GM21390 (cell line): ENCODE results near the gene LTBP2.

Experiments
- ATAC-seq: cut with Tn5 transposase; IDR thresholded peaks from one replicate; pipeline ENCODE4 v1.9.1; 2021; ENCODE audit not compliant: unreplicated experiment

The LTBP2 gene

DNA sequence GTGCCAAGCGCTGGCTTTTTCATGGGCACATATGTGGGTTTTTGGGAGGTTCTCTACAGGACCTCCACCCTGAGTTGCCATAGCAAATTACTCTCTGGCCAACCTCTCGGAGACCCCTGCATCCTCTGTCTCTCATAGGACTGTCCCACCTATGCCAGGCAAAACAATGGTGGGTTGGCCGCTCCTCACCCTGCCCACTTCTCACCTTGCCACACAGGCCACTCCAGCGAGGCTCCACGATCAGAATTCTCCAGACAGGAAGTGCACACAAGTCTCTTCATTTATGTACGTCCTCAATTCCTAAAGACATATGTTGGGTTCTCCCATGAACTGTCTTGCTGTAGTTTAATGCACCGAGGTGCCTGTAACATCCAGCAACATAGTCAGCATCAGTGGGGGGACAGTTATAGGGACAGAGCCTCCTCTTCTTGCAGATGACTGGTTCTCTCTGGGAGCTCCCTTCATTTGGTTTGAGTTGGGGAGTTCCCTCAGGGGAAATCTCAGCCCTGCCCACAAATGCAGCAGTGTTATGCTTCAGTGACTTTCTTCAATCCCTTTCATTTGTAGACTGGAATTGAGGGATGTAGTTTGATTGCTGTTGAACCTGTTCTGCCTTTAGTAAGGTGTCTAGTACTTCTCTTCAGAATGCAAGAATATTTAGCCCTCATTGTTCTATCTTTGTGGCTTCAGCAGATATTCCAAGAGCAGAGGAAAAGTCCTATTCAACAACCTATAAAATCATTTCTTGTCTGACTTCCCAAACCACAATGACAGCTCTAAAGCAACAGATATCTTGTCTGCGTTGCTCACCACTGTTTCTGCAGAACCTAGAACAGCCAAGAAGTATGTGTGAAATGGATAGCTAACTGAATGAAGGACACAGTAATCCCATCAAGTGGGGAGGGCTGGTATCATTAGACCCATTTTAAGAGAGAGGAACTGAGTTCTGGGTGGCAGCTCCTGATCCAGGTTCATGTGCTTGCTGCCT lies 2.8 kb upstream of the LTBP2 start:
- ATAC-seq, result no peak

DNA sequence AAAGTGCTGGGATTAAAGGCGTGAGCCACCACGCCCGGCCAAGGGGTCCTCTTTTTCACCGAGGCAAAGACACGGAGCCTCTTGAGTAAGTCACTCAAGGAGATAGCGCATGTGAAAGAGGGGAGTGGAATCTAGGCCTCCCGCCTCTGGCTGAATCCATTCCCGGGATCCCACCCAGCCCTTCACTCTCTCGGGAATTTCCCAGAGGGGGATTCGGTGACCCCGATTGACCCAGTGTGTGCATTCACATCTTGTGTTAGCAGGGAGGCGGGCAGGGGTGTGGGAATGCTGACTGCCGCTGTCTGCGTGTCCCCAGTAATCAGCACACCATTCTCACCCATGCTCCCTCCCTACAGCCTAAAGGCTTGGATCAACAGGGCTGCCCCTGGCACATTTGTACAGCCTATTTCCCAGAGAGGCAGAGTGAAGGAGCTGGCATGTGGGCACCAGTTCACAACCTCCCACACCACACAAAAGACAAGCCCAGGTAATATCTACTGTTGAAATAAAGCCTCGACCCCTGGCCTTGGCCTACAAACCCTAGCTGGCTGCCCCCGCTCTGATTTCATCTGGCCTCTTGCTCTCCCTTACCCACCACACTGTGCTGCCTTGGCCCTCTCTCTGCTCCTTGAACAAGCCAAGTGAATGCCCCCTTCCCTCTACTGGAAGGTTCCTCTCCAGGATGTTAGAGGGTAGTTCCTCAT lies 1.3 kb upstream of the LTBP2 start:
- no peak for ATAC-seq

DNA sequence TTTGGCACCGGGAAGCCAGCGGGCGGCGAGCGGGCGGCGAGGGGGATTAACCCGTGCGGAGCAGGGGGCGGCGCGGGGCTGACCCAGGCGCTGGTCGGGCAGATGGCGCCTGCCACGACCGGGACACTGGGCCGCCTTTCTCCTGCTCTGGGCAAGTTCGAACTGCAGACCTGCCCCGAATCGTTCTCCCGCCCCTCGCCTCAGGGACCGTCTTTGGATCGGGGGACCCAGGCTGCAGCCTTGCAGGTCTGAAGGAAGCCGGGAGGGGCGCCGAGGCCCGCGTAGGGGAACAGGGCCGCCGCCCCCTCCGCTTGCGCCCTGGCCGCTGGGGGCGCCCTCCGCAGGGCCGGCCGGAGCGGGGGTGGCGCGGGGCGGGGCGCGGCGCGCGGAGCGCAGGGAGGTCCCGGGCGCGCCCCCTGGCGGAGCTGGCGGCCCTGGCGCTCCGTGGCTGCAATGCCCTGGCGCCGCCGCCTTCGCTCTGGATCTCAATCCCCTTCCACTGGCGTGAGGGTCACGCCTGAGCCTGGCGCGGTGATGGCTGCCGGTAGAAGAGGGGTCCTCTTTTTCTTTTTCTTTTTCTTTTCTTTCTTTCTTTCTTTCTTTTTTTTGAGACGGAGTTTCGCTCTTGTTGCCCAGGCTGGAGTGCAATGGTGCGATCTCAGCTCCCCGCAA lies 449 bp upstream of the LTBP2 start:
- ATAC-seq, result no peak

DNA sequence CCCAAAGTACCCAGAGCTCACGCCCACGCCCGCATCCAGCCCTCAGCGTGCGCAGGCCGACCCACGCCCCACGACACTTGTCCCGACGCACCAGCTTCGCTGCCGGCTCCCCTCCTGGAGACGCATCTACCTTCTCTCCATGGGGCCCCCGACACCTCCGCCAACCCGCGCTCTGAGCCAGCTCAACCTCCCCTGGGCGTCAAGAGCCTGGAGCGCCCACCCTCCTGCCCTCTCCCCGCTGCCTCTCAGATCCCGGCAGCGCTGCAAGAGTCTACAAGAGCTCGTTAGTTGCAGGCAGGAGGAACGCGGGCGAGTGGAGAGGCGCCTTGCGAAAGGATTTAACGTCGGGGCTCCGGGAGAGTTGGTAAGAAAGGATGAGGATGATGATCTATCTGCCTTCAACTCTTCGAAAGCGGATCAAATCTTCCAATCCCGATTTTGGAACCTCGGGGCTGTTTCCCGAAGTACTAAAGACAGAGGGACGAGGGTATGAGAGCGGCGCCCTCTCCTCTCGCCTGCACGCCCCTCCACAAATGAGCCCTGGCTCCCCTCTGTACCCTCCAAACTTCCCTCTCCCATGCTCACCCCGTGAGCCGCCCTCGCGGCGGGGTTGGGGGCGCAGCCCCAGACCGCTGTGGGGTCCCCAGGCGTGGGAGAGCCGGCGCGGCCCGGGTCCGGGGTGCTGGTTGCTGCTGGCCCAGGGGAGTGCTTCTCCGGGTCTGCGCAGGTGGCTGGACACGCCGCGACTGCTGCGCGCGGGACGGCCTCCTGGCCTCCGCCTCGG lies 979 bp downstream of the LTBP2 start:
- ATAC-seq, result no peak

DNA sequence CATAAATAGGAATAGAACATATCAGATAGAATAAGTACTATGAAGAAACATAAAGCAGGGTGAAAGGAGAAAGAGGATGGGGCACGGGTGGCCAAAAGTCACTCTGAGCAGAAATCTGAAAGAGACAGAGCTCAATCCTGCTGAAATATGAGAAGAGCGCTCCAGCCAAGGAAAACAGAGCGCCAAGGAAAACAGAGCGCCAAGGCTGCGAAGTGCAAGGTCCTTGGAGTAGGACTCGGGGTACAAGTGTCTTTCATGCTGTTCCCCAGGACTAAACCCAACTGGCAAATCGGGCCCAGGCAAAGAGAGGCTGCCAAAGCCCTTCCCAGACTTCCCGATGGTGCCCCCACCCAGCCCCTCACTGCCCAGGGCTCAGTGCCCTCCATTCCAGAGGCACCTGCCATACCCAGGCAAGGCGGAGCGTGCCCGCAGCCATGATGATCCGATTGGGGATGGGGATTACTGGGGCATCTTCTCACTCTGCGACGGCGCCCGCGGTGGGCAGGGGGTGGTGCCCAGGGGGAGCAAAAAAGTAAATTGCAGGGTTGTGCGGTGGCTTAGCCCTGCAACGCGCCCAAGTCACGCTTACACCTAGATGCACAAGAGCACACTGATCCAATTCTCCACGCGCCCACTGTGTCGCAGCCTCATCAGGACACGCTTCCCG lies 1.7 kb downstream of the LTBP2 start:
- no peak for ATAC-seq

DNA sequence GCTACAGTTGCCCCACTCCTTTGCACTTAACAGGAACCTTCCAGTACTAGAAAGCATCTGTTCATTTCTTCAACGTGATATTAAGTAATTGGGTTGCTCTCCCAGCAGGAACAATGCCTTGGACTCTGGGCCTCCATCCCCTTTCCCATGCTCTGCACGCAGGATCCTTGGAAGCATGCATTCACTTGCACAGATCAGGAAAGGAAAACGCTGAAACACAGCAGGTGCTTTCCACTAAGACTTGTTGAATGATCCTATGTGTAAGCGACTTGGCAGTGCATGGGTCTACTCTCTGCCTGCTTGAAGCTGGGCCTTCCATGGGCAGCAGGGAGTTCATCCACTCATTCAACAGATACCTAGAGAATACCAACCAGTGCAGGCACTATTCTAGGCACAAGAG lies 2.3 kb downstream of the LTBP2 start:
- ATAC-seq, result no peak

DNA sequence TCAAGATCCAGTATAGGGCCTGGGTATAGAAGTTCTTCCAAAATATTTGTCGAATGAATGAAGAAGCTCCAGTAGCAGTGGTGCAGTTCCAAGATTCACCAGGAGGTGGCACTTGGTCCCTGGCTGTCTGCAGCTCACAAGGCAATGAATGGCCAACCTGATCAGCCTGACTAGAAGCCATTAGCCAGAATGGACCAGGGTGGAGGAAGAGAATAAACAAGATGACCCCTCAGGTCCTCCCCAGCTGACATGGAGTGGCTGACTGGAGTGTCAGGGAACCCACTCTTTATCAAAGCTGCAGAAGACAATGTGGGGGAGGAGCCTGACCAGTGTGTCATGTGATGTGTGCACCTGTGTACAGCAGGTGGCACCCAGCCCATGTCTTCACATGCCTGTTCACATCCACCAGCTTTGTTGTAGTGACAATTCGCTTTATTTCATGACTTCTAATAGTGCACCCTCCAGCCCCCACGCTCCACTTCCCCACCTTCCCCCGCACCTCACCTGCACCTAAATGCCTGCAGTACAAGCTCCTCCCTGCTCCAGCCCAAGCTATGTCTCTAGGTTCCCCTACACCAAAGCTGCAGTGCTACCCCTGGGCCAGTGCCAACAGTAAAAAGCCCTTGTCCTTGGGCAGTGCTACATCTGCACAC lies 3.0 kb downstream of the LTBP2 start:
- ATAC-seq, result no peak

DNA sequence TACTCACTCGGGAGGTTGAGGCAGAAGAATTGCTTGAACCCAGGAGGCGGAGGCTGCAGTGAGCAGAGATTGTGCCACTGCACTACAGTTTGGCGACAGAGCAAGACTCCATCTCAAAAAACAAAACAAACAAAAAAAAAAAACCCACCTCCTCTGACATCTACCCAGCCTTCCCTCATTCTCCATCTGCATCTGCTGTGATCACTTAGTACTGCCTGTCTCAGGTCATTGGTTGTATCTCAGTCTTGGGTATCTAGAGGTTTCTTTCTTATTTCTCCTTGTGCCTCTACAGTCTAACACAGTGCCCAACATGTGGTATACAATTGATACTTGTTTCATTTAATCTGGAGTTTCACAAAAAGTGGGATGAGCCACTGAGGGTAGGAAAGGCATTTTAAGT lies 5.3 kb downstream of the LTBP2 start:
- no peak for ATAC-seq

DNA sequence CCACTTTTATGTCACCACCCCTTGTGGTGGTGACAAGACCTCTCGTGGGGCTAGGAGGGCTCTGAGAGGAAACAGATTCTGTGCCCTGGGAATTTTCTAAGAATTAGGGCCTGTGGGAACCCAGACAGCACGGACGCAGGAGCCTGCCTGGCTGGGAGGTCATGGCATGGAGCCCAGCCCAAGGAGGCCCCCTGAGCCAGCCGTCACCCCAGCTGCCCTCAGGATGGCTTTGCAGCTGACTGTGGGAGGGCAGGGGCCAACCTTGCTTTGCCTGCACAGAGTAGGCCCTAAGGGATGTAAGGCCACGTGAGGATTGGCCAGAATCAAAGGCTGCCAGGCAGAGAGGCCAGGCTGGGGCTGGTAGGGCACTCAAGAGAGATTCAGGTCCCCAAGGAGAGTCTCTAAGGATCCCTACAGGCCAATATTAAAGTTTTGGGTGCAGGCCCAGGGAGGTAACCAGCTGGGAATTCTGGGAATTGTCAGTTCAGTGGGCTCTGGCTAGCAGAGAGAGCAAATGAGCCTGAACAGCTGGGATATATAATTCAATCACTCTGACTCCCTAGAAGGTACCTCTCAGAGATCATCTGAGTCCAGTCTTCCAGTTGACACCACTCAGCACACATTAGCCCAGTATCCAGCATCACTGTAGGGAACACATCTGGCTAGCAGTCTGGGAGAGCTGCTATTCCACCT lies 6.4 kb downstream of the LTBP2 start:
- ATAC-seq, result no peak

DNA sequence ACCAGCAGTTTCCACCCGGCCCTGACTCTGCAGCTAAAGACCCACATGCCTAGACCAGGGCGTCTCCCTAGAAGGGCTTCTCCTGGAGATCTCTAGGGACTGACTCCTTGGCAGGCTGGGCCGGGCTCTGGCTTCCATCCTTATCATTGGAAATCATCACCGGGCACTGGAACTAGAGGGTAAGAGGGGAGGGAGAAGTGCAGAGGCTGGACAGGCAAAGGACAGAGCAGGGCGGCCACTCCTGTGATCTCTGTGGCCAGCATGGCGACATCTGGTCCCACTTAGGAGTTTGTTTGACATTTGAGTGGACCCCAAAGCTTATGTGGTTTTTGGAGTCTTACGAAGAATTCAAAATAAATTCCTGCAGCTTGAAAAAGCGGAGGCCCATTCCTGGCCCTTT lies 7.1 kb downstream of the LTBP2 start:
- no peak for ATAC-seq

DNA sequence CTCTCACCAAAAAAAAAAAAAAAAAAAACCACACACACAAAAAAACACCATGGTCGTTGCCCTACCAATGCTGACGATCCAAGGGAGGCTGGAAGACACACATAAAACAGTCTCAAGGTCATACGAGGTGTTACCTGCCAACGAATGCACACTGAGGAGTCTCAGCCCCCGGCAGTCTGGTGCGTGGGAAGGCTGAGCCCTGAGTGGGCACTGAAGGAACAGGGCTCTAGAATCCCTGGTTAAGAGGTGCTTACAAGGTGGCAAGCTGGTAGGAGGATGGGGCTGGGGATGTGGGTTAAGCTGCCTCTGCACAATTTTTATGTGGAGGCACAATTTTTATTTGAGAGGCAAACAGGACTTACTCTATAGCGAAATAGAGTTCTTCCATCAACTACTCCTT lies 7.9 kb downstream of the LTBP2 start:
- ATAC-seq, result no peak

DNA sequence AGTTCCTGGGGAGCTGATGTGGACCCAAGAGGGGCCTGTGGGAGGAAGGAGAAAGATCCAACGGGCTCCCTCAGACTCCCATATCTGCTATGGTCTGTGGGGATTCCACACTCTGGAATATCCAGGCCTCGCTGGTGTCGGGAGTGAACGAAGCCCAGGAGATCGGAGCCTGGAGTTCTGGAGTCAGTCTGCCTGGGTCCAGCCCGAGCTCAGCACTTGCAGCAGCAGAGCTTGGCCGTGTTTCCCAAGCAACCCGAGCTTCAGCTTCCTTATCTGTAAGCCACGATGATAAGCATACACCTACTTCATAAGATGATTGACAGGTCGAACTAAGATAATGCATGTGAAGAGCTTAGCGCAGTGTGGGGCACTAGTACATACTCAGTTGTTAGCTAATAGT lies 10.1 kb downstream of the LTBP2 start:
- ATAC-seq, result no peak

DNA sequence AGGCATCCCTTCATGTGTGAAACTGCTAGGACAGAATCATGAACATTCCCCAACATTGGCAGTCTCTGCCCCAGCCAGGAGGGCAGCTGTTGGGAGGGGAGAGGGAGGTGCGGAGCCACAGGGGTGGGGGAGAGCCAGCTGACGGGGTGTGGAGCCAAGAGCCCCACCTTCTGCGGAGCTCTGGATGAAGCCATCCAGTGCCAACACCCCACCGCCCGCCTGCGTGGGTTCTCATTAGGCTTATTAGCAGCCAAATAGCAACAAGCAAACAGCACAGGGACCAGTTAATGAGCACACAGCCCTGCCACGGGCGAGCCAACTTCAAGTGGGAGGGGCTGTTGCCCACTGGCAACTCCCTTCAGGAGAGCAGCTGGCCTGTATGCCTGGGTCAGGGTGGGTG lies 12.1 kb downstream of the LTBP2 start:
- ATAC-seq, result no peak

DNA sequence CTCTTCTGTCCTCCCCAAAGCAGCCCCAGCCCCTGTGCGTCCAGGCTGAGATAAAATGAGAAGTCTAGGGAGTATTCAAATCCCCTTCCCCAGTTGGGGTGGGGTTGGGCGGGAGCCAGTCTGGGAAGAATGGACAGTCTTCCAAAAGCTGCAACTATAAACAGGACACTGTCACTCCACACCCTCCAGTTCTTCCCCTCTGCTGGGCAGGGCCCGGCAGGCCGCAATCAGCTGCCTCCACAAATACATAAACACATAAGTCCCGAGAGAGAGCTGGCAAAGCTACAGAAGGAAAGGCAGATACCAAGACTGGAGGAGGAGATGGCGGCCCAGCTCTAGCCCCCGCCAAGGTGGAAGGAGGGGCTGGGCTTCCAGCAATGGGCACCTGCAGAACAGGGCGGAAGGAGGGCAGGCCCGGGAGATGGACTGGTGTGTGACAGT lies 12.7 kb downstream of the LTBP2 start:
- no peak for ATAC-seq

DNA sequence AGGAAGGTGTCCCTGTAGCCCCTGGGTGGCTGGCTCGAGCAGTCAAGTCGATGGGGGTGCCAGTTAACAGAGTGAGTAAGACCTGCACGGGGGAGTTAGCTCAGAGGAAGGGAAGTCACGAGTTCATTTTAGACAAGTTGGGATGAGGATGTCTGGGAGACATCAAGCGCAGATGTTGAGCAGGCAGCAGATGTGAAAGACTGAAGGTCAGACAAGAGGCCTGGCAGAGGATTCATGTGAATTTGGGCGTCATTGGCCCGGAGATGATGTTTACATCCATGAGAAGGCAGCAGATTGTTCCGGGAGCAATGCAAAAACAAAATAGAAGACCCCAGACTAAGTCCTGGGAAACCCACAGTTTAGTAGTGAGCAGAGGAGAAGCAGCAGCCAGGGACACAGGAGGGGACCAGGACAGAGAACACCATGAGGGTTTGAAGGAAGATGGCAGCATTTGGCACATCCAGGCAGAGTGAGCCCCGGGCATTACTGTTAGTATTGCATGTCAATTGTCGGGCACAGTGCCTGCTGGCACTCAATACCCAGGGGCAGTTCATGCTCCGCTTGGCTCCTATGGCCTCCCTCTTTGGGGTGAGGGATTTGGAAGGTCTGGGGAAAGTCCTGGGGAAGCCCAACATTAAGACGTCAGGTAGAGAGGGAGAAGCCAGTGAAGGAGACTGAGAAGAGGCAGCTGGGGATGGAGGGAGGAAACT lies 15.1 kb downstream of the LTBP2 start:
- no peak for ATAC-seq

DNA sequence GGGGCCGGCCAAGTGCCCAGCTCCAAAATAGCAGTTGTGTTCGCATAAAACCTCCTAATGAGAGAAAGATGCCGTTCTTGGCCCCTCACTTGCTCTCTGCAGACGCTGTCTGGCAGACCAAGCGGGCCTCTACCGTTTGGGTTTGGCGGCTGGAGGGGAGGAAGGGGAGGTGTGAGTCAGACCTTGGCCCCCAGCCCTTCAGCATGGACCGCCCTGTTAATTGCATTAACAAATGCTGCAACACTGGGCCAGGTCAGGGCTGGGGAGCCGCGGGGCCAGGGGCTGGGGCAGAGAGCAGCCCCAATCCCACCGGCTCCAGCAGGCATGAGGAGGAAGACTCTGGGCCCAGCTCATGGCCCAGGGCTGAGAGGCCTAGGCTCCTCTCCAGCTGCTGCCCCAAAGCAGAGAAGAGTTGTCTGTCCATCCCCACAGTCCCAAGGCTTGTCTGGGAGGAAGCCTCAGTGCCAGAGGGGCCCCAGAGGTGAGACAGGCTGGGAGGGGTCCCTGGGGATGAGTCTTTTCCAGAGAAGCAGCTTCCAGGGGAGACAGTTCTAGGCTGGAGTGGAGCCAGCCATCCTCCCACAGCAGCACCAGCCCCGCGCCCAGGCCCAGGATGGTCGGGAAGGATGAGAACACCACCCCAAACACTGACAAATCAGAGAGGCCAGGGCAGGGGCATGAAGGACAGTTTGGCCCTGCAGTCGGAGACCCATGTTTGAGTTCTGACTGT lies 16.9 kb downstream of the LTBP2 start:
- no peak for ATAC-seq

DNA sequence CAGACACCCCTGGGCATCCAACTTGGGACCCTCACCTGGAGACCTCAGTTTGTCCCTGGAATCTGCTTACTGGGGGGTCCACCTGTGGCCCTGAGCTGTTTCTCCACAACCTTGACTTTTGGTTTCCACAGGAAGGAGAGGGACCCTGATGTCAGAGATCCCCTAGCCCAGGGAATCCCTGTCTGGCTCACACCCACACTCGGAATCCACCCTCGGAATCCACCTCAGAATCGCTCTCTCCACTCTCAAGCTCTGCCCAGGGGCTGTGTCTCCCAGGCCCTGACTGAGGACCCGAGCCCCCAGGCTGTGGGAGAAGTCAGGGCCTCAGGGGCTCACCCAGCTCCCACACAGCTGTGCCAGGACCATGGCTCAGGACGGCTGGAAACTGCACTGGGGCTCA lies 17.4 kb downstream of the LTBP2 start:
- ATAC-seq, result no peak

DNA sequence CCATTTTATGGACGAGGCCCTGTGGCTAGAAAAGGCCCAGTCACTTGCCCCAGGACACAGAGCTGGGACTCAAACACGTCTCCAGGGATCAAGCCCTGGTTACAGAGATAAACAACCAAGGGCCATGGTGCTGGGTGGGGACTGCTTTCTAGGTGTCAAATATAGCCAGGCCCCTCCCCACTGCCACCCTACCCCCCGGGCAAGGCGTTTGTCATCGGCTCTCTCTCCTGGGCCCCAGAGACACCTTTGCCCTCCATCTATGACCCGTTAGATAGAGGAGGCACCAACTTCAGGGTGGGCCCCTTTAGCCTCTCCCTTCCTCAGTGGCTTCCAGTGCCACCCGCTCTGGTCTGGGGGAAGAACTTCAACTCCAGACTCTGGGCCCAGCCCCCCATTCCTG lies 18.0 kb downstream of the LTBP2 start:
- no peak for ATAC-seq
